Neural cell (in vitro differentiated cells): ENCODE results near the gene RASD1. TPM values are rescaled to one million over a fixed set of nuclear protein-coding genes. Genes with fewer than 3 reads are reported as not detected.

Source experiments
- H2AFZ ChIP-seq: fragments of 200-600, 300-800 bp; sonication (generic), shearing (Covaris generic); 2 replicates; pipeline ENCODE4 v1.6.0; 2014; ENCODE audit warnings: low read depth, mild to moderate bottlenecking, antibody characterized with exemption, low read length, moderate library complexity
- H3F3A ChIP-seq: fragments of 200-600 bp; shearing (Covaris generic); 2 replicates; pipeline ENCODE4 v1.6.1; 2016; ENCODE audit warnings: mild to moderate bottlenecking, moderate library complexity, mixed read lengths, antibody characterized with exemption, low read length; ENCODE audit not compliant: insufficient read depth, poor library complexity, severe bottlenecking
- H3K27ac ChIP-seq: fragments of 200-600, 300-800 bp; sonication (generic), shearing (Covaris generic); 2 replicates; pipeline ENCODE4 v1.5.1; 2014; ENCODE audit warnings: mild to moderate bottlenecking, low read length, moderate library complexity
- H3K27me3 ChIP-seq: fragments of 300-800, 200-600 bp; sonication (generic), shearing (Covaris generic); 2 replicates; pipeline ENCODE4 v1.6.0; 2014; ENCODE audit warnings: mild to moderate bottlenecking, low read depth, low read length, moderate library complexity; ENCODE audit not compliant: insufficient read depth
- H3K36me3 ChIP-seq: fragments of 300-800, 200-600 bp; sonication (generic), shearing (Covaris generic); 2 replicates; pipeline ENCODE4 v1.5.1; 2014; ENCODE audit warnings: mild to moderate bottlenecking, antibody characterized with exemption, low read length, moderate library complexity; ENCODE audit not compliant: insufficient read depth
- H3K4me2 ChIP-seq: fragments of 300-800, 200-600 bp; sonication (generic), shearing (Covaris generic); 2 replicates; pipeline ENCODE4 v1.6.0; 2014; ENCODE audit warnings: mild to moderate bottlenecking, low read length
- H3K4me3 ChIP-seq: fragments of 300-800, 200-600 bp; sonication (generic), shearing (Covaris generic); 2 replicates; pipeline ENCODE4 v1.5.1; 2014; ENCODE audit warnings: mild to moderate bottlenecking, low read length, moderate library complexity
- H3K79me2 ChIP-seq: fragments of 200-600 bp; shearing (Covaris generic); replicated peaks from 2 replicates; pipeline ENCODE4 v1.6.0; 2014; ENCODE audit warnings: mild to moderate bottlenecking, low read length, moderate library complexity; ENCODE audit not compliant: insufficient read depth
- H3K9ac ChIP-seq: fragments of 300-800, 200-600 bp; sonication (generic), shearing (Covaris generic); 2 replicates; pipeline ENCODE4 v1.6.1; 2016; ENCODE audit warnings: mild to moderate bottlenecking, low read length, mixed read lengths
- H3K9me2 ChIP-seq: fragments of 200-600 bp; shearing (Covaris generic); 2 replicates; pipeline ENCODE4 v1.6.1; 2016; ENCODE audit warnings: mild to moderate bottlenecking, low read length, mixed read lengths; ENCODE audit not compliant: insufficient read depth
- H3K9me3 ChIP-seq: fragments of 200-600, 300-800 bp; sonication (generic), shearing (Covaris generic); 2 replicates; pipeline ENCODE4 v1.6.1; 2016; ENCODE audit warnings: mild to moderate bottlenecking, mixed run types, low read length, moderate library complexity, mixed read lengths
- H4K20me1 ChIP-seq: fragments of 200-600 bp; shearing (Covaris generic); 2 replicates; pipeline ENCODE4 v1.6.1; 2016; ENCODE audit warnings: mild to moderate bottlenecking, mixed run types; ENCODE audit not compliant: insufficient read depth
- EP300 ChIP-seq: fragments of 450-650 bp; conservative IDR thresholded peaks from 2 replicates; pipeline ENCODE4 v1.6.1; 2014; ENCODE audit warnings: antibody characterized with exemption, mild to moderate bottlenecking, moderate library complexity; ENCODE audit not compliant: poor library complexity, severe bottlenecking
- EZH2 ChIP-seq: fragments of 200-600, 300-800 bp; shearing (Covaris generic), sonication (generic); IDR thresholded peaks from 2 replicates; pipeline ENCODE4 v1.6.1; 2014; ENCODE audit warnings: antibody characterized with exemption, low read length, borderline replicate concordance, mild to moderate bottlenecking; ENCODE audit not compliant: insufficient read depth, poor library complexity, severe bottlenecking
- MXI1 ChIP-seq: fragments of 450-650 bp; conservative IDR thresholded peaks from 2 replicates; pipeline ENCODE4 v1.6.1; 2014; ENCODE audit warnings: antibody characterized with exemption, mild to moderate bottlenecking; ENCODE audit not compliant: poor library complexity, severe bottlenecking
- POLR2AphosphoS5 ChIP-seq: IDR thresholded peaks from 2 replicates; pipeline ENCODE4 v1.6.1; 2012
- RAD21 ChIP-seq: fragments of 450-650 bp; conservative IDR thresholded peaks from 2 replicates; pipeline ENCODE4 v1.6.1; 2014; ENCODE audit warnings: antibody characterized with exemption, mild to moderate bottlenecking, moderate library complexity
- SMC3 ChIP-seq: fragments of 450-650 bp; conservative IDR thresholded peaks from 2 replicates; pipeline ENCODE4 v1.6.1; 2014; ENCODE audit warnings: antibody characterized with exemption, mild to moderate bottlenecking, moderate library complexity; ENCODE audit not compliant: poor library complexity
- TAF1 ChIP-seq: IDR thresholded peaks from 2 replicates; pipeline ENCODE4 v1.6.1; 2012; ENCODE audit warnings: low read depth
- polyA plus RNA-seq: library from polyadenylated mRNA; depleted of rRNA; stranded (reverse); fragments of >200 nt; gene quantifications from 2 replicates; pipeline ENCODE4 v1.2.3, GENCODE V29; 2014
- TF ChIP-seq, protein P1 (sequence below): fragments of 450-650 bp; IDR thresholded peaks from 2 replicates; pipeline ENCODE4 v1.5.1; 2014; ENCODE audit warnings: antibody characterized with exemption, mild to moderate bottlenecking, moderate library complexity; ENCODE audit not compliant: poor library complexity, severe bottlenecking
- TF ChIP-seq, protein P2 (sequence below): IDR thresholded peaks from 2 replicates; pipeline ENCODE4 v1.6.1; 2012; ENCODE audit warnings: borderline replicate concordance

The RASD1 gene
- polyA plus RNA-seq, 1 donor from 2014 or later: 57.7 TPM

DNA sequence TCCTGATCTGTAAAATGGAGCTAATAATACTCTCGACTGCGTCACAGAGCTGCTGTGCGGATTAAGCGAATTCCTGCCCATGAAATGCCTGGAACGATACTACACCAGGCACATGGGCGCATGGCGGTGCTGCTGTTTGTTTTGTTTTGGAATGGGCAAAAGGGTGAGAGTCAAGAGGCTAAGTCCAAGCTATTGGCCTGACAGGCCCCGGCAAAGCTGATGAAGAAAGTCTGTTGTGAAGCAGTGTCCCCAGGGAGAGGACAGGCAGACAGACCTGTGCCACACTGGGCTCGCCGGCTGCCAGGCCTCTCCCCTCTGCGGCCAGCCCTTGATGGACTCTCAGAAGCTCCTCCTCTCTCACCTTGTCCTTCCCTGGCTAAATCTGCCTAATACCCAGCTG lies 31.3 kb upstream of the RASD1 start (continued):
- TF ChIP-seq RAD21: no peak

DNA sequence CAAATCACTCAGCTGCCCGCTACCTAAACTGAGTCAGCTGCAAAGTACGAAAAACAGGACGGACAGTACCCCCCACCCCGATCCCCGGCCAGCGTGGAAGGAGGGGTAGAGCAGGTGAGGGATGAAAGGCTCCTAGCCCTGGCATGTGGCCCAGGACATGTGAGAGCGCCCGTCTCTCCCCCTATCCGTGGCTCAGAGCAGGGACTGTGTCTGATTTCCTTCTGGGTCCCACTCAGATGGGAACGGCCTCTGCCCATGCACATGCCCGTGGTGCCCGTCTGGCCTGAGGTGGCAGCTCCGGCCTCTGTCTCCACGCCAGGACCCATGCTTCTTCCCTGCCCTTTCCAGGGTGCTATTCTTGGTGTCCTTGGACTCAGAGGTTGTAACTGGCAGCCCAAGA lies 30.2 kb upstream of the RASD1 start:
- TF ChIP-seq, protein P1, sequence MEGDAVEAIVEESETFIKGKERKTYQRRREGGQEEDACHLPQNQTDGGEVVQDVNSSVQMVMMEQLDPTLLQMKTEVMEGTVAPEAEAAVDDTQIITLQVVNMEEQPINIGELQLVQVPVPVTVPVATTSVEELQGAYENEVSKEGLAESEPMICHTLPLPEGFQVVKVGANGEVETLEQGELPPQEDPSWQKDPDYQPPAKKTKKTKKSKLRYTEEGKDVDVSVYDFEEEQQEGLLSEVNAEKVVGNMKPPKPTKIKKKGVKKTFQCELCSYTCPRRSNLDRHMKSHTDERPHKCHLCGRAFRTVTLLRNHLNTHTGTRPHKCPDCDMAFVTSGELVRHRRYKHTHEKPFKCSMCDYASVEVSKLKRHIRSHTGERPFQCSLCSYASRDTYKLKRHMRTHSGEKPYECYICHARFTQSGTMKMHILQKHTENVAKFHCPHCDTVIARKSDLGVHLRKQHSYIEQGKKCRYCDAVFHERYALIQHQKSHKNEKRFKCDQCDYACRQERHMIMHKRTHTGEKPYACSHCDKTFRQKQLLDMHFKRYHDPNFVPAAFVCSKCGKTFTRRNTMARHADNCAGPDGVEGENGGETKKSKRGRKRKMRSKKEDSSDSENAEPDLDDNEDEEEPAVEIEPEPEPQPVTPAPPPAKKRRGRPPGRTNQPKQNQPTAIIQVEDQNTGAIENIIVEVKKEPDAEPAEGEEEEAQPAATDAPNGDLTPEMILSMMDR: no peak
- no peak for TF ChIP-seq EP300
- no peak for TF ChIP-seq SMC3
- no peak for TF ChIP-seq MXI1
- no peaks in the 10 kb centered on the region for H3K79me2 ChIP-seq
- H3K9ac ChIP-seq: no peak overlapping the region
- H3K27ac ChIP-seq: no peak overlapping the region
- no peak overlapping the region for H2AFZ ChIP-seq
- H3F3A ChIP-seq: no peaks in the 10 kb centered on the region
- no peaks in the 10 kb centered on the region for H3K36me3 ChIP-seq
- no peaks in the 10 kb centered on the region for H4K20me1 ChIP-seq
- no peaks in the 10 kb centered on the region for H3K9me3 ChIP-seq
- H3K4me3 ChIP-seq: no peak overlapping the region
- H3K27me3 ChIP-seq: no peaks in the 10 kb centered on the region
- no peak overlapping the region for H3K4me2 ChIP-seq
- no peaks in the 10 kb centered on the region for H3K9me2 ChIP-seq

DNA sequence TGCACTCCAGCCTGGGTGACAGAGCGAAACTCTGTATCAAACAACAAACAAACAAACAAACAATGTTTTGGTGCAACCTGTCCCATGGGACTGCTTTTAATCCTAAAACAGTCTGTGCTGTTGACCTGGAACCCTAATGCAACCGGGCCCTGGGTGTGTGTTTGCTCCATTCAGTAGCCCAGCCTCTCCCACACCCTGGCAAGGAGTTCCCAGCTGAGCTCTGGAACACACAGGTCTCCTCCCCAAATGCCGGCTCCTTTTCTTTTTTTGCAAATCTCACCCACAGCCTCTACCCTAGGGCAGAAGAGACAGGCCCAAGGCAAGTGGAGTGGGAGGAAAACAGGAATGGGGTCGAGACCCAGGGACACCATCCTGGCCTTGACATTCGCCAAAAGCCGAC lies 29.8 kb upstream of the RASD1 start:
- H4K20me1 ChIP-seq: no peaks in the 10 kb centered on the region
- no peak overlapping the region for H3K4me2 ChIP-seq
- no peaks in the 10 kb centered on the region for H3K79me2 ChIP-seq
- H3K36me3 ChIP-seq: no peaks in the 10 kb centered on the region
- no peaks in the 10 kb centered on the region for H3F3A ChIP-seq
- H2AFZ ChIP-seq: no peak overlapping the region
- no peak overlapping the region for H3K27ac ChIP-seq
- TF ChIP-seq RAD21: no peak
- TF ChIP-seq, protein P1: no peak
- TF ChIP-seq SMC3: no peak
- TF ChIP-seq EP300: no peak
- no peaks in the 10 kb centered on the region for H3K27me3 ChIP-seq
- no peak overlapping the region for H3K9ac ChIP-seq
- H3K4me3 ChIP-seq: no peak overlapping the region
- H3K9me3 ChIP-seq: no peaks in the 10 kb centered on the region
- no peaks in the 10 kb centered on the region for H3K9me2 ChIP-seq

DNA sequence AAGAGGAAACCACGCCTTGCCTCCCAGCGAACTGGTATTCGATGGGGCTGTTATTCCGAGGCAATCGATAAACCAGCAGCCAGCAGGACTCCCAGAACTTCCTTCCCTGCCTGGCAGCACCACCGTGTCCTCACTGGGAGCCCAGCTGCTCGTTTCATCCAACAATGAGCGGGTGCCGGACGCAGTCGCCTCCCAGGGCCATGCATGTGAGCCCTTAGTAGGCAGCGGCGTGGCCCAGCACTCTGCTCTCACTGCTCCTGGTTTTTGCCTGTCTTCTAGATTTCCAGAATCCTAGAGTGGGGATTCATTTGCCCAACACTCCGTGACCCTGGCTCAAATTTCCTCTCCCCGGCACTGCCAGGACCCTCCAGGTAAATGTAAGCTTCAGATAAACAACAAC lies 29.1 kb upstream of the RASD1 start:
- no peaks in the 10 kb centered on the region for H3F3A ChIP-seq
- no peak for TF ChIP-seq SMC3
- no peak for TF ChIP-seq MXI1
- no peak for TF ChIP-seq POLR2AphosphoS5
- TF ChIP-seq, protein P1: no peak
- TF ChIP-seq, protein P2, sequence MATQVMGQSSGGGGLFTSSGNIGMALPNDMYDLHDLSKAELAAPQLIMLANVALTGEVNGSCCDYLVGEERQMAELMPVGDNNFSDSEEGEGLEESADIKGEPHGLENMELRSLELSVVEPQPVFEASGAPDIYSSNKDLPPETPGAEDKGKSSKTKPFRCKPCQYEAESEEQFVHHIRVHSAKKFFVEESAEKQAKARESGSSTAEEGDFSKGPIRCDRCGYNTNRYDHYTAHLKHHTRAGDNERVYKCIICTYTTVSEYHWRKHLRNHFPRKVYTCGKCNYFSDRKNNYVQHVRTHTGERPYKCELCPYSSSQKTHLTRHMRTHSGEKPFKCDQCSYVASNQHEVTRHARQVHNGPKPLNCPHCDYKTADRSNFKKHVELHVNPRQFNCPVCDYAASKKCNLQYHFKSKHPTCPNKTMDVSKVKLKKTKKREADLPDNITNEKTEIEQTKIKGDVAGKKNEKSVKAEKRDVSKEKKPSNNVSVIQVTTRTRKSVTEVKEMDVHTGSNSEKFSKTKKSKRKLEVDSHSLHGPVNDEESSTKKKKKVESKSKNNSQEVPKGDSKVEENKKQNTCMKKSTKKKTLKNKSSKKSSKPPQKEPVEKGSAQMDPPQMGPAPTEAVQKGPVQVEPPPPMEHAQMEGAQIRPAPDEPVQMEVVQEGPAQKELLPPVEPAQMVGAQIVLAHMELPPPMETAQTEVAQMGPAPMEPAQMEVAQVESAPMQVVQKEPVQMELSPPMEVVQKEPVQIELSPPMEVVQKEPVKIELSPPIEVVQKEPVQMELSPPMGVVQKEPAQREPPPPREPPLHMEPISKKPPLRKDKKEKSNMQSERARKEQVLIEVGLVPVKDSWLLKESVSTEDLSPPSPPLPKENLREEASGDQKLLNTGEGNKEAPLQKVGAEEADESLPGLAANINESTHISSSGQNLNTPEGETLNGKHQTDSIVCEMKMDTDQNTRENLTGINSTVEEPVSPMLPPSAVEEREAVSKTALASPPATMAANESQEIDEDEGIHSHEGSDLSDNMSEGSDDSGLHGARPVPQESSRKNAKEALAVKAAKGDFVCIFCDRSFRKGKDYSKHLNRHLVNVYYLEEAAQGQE: no peak
- no peak for TF ChIP-seq TAF1
- TF ChIP-seq RAD21: no peak
- no peak for TF ChIP-seq EZH2
- TF ChIP-seq EP300: no peak
- no peaks in the 10 kb centered on the region for H3K9me2 ChIP-seq
- H3K27me3 ChIP-seq: no peaks in the 10 kb centered on the region
- H3K79me2 ChIP-seq: no peaks in the 10 kb centered on the region
- H4K20me1 ChIP-seq: no peaks in the 10 kb centered on the region
- no peaks in the 10 kb centered on the region for H3K9me3 ChIP-seq
- H3K36me3 ChIP-seq: no peaks in the 10 kb centered on the region
- H3K27ac ChIP-seq: no peak overlapping the region
- H3K4me3 ChIP-seq: no peak overlapping the region
- H3K4me2 ChIP-seq: no peak overlapping the region
- no peak overlapping the region for H2AFZ ChIP-seq
- H3K9ac ChIP-seq: no peak overlapping the region
